GM12878 (cell line): ENCODE data around the gene GOLGA6B.
"Not testable (repeated sequence)": the region's sequence is repeated elsewhere in the genome, so short reads cannot be mapped to it uniquely, and the experiment has no call there.

ENCODE experiments used
- ATF7 ChIP-seq: fragments of 450-650 bp; IDR thresholded peaks from 2 replicates; pipeline ENCODE4 v1.6.1; 2016; ENCODE audit warnings: low read depth, mild to moderate bottlenecking
- CBX3 ChIP-seq: fragments of 200-600 bp; sonication (generic); IDR thresholded peaks from 2 replicates; pipeline ENCODE4 v1.6.1; 2016; ENCODE audit warnings: low read depth, borderline replicate concordance
- HDAC2 ChIP-seq: fragments of 200-600 bp; sonication (generic); IDR thresholded peaks from 2 replicates; pipeline ENCODE4 v1.6.1; 2017
- MEF2A ChIP-seq: IDR thresholded peaks from 2 replicates; pipeline ENCODE4 v1.6.1; 2011; ENCODE audit warnings: low read depth, mild to moderate bottlenecking, low read length, moderate library complexity; ENCODE audit not compliant: insufficient read depth
- POLR2A ChIP-seq: IDR thresholded peaks from 2 replicates; pipeline ENCODE4 v1.6.1; 2011; ENCODE audit warnings: low read depth, mild to moderate bottlenecking, low read length
- POLR2AphosphoS5 ChIP-seq: IDR thresholded peaks from 2 replicates; pipeline ENCODE4 v1.6.1; 2011; ENCODE audit warnings: mild to moderate bottlenecking, low read length, inconsistent platforms
- TCF3 ChIP-seq: IDR thresholded peaks from 2 replicates; pipeline ENCODE4 v1.6.1; 2012; ENCODE audit warnings: low read depth, mild to moderate bottlenecking, low read length, borderline replicate concordance; ENCODE audit not compliant: insufficient read depth
- TF ChIP-seq, protein P1 (sequence below), 3 experiments: IDR thresholded peaks in 2 of 3; conservative IDR thresholded peaks in 1 of 3; 2 replicates each; pipeline ENCODE4 v1.5.1; 2011; ENCODE audit warnings: low read depth in 3 of 3, low read length in 3 of 3, mild to moderate bottlenecking in 3 of 3, control low read depth in 2 of 3, moderate library complexity in 2 of 3, inconsistent platforms in 1 of 3, mixed read lengths in 1 of 3; ENCODE audit not compliant: control insufficient read depth in 2 of 3, insufficient read depth in 1 of 3; ENCODE audit errors: extremely low read depth in 1 of 3
- TF ChIP-seq, protein P2 (sequence below): IDR thresholded peaks from 2 replicates; pipeline ENCODE4 v1.6.1; 2011; ENCODE audit warnings: borderline replicate concordance, low read depth, mild to moderate bottlenecking, moderate library complexity, low read length; ENCODE audit not compliant: insufficient read depth, poor library complexity, severe bottlenecking
- TF ChIP-seq, protein P3 (sequence below): fragments of 450-650 bp; IDR thresholded peaks from 2 replicates; pipeline ENCODE4 v1.6.1; 2016; ENCODE audit warnings: mild to moderate bottlenecking

GRCh38 chr15:72669803-72670202, 15.3 kb downstream of the GOLGA6B start:
- TF ChIP-seq HDAC2, CBX3, TCF3, ATF7, MEF2A, POLR2A, POLR2AphosphoS5: not testable (repeated sequence)
- TF ChIP-seq, protein P1, sequence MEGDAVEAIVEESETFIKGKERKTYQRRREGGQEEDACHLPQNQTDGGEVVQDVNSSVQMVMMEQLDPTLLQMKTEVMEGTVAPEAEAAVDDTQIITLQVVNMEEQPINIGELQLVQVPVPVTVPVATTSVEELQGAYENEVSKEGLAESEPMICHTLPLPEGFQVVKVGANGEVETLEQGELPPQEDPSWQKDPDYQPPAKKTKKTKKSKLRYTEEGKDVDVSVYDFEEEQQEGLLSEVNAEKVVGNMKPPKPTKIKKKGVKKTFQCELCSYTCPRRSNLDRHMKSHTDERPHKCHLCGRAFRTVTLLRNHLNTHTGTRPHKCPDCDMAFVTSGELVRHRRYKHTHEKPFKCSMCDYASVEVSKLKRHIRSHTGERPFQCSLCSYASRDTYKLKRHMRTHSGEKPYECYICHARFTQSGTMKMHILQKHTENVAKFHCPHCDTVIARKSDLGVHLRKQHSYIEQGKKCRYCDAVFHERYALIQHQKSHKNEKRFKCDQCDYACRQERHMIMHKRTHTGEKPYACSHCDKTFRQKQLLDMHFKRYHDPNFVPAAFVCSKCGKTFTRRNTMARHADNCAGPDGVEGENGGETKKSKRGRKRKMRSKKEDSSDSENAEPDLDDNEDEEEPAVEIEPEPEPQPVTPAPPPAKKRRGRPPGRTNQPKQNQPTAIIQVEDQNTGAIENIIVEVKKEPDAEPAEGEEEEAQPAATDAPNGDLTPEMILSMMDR (IDR thresholded peaks at IDR 0.05 in 2 of 3, conservative IDR thresholded peaks at IDR 0.05 in 1 of 3; ENCODE audit: control insufficient read depth in 2 of 3, extremely low read depth in 1 of 3, insufficient read depth in 1 of 3, low read depth in 3 of 3, low read length in 3 of 3), result not testable (repeated sequence)
- TF ChIP-seq, protein P2, sequence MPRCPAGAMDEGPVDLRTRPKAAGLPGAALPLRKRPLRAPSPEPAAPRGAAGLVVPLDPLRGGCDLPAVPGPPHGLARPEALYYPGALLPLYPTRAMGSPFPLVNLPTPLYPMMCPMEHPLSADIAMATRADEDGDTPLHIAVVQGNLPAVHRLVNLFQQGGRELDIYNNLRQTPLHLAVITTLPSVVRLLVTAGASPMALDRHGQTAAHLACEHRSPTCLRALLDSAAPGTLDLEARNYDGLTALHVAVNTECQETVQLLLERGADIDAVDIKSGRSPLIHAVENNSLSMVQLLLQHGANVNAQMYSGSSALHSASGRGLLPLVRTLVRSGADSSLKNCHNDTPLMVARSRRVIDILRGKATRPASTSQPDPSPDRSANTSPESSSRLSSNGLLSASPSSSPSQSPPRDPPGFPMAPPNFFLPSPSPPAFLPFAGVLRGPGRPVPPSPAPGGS, result not testable (repeated sequence)
- TF ChIP-seq, protein P3, sequence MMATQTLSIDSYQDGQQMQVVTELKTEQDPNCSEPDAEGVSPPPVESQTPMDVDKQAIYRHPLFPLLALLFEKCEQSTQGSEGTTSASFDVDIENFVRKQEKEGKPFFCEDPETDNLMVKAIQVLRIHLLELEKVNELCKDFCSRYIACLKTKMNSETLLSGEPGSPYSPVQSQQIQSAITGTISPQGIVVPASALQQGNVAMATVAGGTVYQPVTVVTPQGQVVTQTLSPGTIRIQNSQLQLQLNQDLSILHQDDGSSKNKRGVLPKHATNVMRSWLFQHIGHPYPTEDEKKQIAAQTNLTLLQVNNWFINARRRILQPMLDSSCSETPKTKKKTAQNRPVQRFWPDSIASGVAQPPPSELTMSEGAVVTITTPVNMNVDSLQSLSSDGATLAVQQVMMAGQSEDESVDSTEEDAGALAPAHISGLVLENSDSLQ, result not testable (repeated sequence)
